Vagina (tissue), 2 donors: ENCODE measurements around the gene PRSS36.

Source experiments
- POLR2A ChIP-seq, 2 donors: fragments of 450-650 bp; IDR thresholded peaks; one replicate each; pipeline ENCODE4 v1.6.1; 2017; ENCODE audit warnings: antibody characterized with exemption in 2 of 2, mild to moderate bottlenecking in 2 of 2, moderate library complexity in 2 of 2
- POLR2AphosphoS5 ChIP-seq, 2 donors: sonication (generic); formaldehyde crosslinking; IDR thresholded peaks; one replicate each; pipeline ENCODE4 v1.9.0; 2017; ENCODE audit warnings: antibody characterized with exemption in 2 of 2, mild to moderate bottlenecking in 2 of 2, low read depth in 1 of 2; ENCODE audit not compliant: insufficient read depth in 1 of 2
- TF ChIP-seq, protein P1 (sequence below), 3 experiments: fragments of 450-650 bp in 2 of 3; fragments of 200-600 bp in 1 of 3; sonication (generic) in 1 of 3; IDR thresholded peaks; one replicate each; pipeline ENCODE4 v1.5.1; 2017 to 2019; ENCODE audit warnings: antibody characterized with exemption in 3 of 3, mild to moderate bottlenecking in 2 of 3, moderate library complexity in 2 of 3

- TF ChIP-seq, protein P1, sequence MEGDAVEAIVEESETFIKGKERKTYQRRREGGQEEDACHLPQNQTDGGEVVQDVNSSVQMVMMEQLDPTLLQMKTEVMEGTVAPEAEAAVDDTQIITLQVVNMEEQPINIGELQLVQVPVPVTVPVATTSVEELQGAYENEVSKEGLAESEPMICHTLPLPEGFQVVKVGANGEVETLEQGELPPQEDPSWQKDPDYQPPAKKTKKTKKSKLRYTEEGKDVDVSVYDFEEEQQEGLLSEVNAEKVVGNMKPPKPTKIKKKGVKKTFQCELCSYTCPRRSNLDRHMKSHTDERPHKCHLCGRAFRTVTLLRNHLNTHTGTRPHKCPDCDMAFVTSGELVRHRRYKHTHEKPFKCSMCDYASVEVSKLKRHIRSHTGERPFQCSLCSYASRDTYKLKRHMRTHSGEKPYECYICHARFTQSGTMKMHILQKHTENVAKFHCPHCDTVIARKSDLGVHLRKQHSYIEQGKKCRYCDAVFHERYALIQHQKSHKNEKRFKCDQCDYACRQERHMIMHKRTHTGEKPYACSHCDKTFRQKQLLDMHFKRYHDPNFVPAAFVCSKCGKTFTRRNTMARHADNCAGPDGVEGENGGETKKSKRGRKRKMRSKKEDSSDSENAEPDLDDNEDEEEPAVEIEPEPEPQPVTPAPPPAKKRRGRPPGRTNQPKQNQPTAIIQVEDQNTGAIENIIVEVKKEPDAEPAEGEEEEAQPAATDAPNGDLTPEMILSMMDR (IDR thresholded peaks at IDR 0.05) = no peak
- TF ChIP-seq POLR2A (IDR thresholded peaks at IDR 0.05) = no peak
- no peak for TF ChIP-seq POLR2AphosphoS5 (IDR thresholded peaks at IDR 0.05; ENCODE audit: insufficient read depth in 1 of 2, low read depth in 1 of 2)
Observed at GRCh38 chr16:31120129-31120528, 29.7 kb downstream of the PRSS36 start.
